ENCODE measurements around the gene TMEM191B.
A peak's percentile ranks its signal among the peaks of the same experiment; 100 is the strongest.
"Not testable (repeated sequence)": the region's sequence is repeated elsewhere in the genome, so short reads cannot be mapped to it uniquely, and the experiment has no call there.

Gene TMEM191B

DNA sequence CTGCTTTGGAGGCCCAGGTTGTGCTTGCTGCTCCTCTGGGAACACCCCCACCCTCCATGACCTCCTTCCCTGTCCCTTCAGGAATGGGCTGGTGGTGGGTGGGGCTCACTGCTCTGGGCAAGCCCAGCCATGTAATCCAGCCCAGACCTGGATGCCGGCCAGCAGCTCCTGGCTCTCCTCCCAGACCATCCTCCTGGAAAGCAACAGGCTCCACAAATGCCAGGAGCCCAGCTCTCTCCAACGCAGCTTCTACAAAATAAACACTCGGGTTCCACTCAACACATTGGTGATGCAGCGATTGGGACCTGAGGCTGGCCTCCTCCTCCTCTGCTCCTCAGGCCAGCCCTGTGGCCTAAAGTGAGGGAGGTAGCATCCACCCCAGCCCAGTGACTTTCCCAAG, 30.9 kb downstream of the TMEM191B start:
- DNase-seq (ENCODE audit: low spot score), result not testable (repeated sequence)

DNA sequence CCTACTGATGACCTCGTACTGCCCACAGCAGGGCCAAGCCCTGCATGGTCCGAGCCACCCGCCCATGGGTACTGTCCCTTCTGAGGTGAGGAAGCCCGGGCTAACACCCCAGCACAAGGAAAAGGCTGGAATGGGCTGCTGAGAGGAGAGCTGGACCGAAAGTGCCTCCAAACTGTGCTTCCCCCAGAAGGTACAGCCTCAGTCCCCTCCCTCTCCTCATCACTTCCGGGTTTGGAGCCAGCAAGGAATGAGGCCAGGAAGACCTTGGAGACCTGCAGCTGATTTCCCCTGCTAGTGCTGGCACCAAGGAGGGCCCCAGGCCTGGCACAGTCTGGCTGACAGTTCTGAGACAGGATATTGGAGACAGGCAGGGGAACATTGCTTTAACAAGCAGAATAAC, 31.3 kb downstream of the TMEM191B start:
- DNase-seq (ENCODE audit: low spot score), result not testable (repeated sequence)

DNA sequence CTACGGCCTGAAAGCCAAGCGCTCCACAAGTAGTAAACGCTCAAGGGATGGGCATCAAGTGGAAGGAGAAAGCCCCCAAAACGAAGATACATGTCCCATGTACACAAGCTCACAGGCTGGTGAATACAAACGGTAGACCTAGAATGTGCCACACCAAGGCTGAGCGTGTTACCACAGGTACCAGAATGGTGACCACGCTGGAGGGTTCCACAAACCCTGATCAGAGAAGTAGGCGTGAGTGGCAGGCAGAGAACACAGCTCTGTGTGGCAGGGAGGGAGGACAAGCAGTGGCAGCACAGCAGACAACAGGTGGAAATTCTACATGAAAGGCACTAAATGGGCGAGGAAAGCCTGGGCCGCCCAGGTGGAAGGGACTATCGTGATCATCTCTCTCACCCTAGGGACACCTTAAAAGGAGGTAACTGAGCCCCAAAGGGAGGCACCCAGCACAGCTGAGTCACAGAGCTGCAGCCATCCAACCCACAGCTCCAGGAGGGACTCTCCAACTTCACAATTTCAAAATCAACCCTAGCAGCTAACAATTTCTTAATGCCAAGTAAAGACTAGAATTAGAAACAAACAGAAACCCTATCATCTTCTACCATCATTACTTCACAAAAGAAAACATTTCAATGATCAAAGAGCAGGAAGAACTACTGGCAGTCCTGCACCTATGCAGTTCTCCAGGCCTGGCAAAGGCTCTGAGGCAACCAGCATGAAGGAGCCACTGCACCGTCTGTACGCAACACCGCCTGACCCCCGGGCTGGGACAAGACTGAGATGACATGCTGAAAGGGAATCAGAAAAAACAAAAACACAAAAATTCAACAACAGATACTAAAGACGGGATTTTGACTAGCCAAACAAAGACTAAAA, 32.7 kb downstream of the TMEM191B start:
- not testable (repeated sequence) for DNase-seq (ENCODE audit: low spot score)

DNA sequence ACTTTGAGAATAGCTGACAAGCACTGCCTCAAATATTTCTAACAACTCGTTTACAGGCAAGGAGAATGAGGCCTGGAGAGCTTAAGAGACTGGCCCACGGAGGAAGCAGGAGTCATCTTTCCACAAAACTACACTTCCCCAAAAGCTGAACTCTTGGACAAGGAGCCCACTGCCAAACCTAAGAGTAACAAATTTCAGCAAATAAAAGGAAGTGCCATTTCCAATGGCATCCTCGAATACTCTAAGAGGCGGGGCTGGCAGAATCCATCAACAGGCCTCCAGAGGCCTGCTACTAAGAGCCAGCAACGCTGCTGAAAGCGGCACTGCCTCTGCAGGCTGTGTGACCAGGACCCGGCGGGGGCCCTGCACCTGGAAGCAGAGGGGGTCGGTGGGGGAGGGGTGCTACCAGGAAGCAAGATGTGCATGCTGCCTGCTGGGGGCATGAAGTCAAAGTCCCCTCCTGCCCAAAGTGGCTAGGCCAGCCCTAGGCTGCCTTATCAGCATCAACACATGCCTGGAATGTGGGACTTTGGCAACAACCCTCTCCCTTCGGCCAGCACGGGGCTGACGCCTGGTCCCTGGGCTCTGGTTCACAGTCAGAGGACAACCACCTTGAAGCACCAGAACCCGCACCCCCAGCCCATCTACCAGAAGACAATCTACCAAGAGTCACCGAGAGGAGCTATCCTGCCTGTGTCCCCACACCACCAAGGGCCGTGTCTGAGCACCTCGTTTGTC, 43.1 kb downstream of the TMEM191B start:
- DNase-seq (ENCODE audit: low spot score), result not testable (repeated sequence)

DNA sequence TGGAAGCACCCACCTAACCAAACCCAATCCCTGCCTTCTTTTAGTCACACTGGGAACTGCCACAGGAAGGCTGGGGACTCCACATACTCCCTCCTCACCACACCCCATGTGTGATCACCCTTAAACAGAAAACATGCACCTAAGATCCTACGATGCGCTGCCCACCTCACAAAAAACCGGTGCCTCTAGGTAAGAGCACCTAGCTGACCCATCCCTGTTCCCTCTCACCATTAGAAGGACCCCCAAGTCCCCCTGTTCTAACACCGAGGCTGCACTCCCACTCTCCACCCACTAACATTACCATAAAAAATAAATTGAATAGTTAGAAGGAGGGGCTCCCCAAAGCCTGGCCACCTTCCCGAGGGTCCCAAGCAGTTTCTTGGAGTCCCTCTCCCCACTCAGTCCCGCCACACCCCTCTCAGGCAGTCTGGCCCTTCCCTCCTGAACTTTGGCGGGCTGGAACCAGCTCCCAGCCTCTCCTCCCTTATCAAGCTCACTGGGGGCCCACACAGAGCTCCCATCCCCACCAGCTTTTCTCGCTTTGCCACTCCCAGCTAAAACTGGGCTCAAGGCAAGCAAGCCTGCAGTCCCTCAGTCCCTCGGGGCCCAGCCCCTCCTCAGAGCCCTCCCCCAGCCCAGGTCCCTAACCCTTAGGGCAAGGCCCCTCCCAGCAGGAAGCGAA, 46.0 kb downstream of the TMEM191B start:
- DNase-seq (ENCODE audit: low spot score), result not testable (repeated sequence)

DNA sequence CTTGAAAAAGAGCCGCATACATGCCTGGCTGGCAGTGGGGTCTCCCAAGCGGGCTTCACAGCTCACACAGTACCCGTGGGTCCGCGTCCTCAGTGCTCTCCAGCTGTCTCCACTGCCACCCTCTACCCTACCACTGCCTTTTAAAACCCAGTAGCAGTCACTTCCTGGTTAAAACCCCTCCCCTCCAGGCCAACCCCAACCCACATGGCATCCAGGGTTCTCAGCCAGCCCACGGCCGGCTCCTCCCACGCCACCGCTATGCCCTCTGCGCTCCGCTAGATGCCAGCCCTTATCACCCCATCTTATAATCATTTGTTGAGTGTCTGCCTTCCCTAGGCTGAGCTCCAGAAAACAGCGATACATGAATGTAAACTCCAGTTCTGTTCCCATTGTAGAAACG, 47.0 kb downstream of the TMEM191B start:
- DNase-seq (ENCODE audit: low spot score), result not testable (repeated sequence)

DNA sequence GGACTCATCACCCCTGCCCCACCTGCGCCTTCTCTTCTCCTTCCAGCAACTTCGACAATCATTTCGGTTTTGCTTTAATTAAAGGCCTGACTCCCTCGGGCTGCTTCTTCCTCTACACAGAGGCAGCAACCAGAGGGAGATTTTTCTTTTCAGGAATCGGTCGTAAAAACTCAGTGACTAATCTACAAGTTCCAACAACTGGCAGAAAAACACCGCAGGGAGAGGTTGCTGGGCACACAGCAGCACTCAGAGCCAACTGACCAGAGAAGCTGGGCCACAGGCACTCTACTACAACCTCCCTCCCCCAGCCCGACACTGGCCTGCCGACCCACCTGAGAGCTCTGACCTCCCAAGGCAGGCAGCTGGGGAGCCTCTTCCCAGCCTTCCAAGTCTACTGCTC, 48.1 kb downstream of the TMEM191B start:
- DNase-seq (ENCODE audit: low spot score), result not testable (repeated sequence)

DNA sequence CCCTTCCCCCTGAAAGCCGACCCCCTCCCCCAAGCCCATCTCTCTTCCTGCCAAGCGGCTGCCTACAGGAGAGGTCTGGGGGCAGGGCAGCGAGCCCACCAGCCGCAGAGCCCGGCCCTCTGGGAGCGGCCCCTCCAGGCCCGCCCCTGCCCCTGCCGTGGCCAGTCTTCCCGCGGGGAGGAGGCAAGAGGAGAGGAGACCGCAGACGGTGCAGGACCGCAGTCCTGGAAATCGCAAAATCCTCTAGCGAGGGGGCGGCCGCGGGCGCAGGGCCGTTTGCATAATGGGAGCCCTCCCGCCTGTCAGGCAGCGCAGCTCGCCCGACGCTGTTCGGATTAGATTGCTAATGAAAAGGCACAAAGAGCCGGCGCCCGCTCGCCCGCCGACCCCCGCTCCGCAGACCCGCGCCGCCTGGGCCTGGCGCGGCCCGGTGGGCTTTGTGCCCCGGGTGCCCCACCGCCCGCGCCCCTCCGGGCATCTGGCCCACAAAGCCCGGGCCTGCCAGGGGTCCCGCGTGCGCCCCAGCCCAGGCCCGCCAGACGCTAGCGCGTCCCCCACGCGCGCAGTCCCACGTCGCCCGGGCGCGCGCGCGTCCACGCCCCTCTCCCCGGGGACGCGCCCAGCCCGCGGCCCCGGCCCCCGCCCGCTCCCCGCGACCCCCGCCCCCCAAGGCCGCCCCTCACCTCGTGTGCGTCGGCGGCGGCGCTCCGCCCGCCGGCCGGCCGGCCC, 49.7 kb downstream of the TMEM191B start:
- not testable (repeated sequence) for DNase-seq (ENCODE audit: low spot score)

DNA sequence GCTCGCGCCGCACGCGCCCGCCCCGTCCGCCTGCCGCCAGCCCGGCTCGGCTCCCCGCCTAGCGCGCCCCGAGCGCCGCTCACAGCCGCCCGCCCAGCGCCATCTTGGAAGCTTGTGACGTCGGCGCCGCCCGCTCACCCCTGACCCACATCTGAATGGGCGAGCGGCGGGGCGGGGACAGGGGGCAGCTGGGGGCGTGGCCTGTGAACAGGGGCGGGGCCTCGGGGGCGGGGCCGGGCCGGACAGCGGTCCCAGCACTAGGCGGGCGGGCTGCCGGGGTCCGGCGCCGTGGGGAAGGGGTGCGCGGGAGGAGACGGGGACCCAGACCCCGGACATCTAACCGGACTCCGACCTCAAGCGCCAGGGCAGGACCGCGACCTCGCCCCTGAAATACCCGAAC, 50.2 kb downstream of the TMEM191B start:
- peak; percentile 1 for DNase-seq (ENCODE audit: low spot score)

All from pons (tissue), 1 donor.